Motor neuron (in vitro differentiated cells): ENCODE measurements around the gene CSF2RB. TPM values are rescaled to one million over a fixed set of nuclear protein-coding genes. Genes with fewer than 3 reads are reported as not detected.

ENCODE experiments used
- ATAC-seq, 8 experiments: fragments of 200-7000 bp; cut with Tn5 transposase; replicated peaks in 6 of 8; 2 replicates each; pipeline ENCODE4 v1.8.0; 2021; ENCODE audit warnings: mild to moderate bottlenecking in 8 of 8, moderate library complexity in 8 of 8
- H3K27ac ChIP-seq, 2 donors: fragments of 250-450 bp; sonication (Bioruptor Pico); 2 replicates each; pipeline ENCODE4 v1.9.0; 2021; ENCODE audit warnings: antibody characterized with exemption in 2 of 2, mild to moderate bottlenecking in 2 of 2, moderate library complexity in 1 of 2
- H3K4me1 ChIP-seq, 2 donors: fragments of 250-450 bp; sonication (Bioruptor Pico); replicated peaks in 1 of 2; 2 replicates each; pipeline ENCODE4 v1.6.1; 2021; ENCODE audit warnings: antibody characterized with exemption in 2 of 2, mild to moderate bottlenecking in 2 of 2, moderate library complexity in 1 of 2
- H3K4me3 ChIP-seq, 5 donors: fragments of 250-450 bp; sonication (Bioruptor Pico); 2 replicates each; pipeline ENCODE4 v1.9.0; 2021; ENCODE audit warnings: antibody characterized with exemption in 5 of 5, mild to moderate bottlenecking in 5 of 5, moderate library complexity in 4 of 5
- WGBS, 10 experiments: fragments of 450-650 bp; shearing (Covaris generic); methylation state at CpG; one replicate each; pipeline ENCODE4 v1.0.0; 2022; 5-methylcytosine and 5-hydroxymethylcytosine counted together
- in situ Hi-C, 9 experiments: fragments of 400-800 bp; cut with MboI; loops; one replicate each; pipeline ENCODE4 v1.15.0; 2021; ENCODE audit warnings: low sequenced_read_pairs in 9 of 9, low pct_unique_long_range_greater_than_20kb in 2 of 9; ENCODE audit not compliant: unreplicated experiment in 9 of 9
- total RNA-seq, 8 experiments: library from RNA; unstranded; fragments of 300-600 nt; gene quantifications; 2 replicates each; pipeline versions ENCODE4 v1.2.3 to v1.2.4, GENCODE V29; 2022

CSF2RB gene
- total RNA-seq, 8 experiments from 2014 or later = 0.08 to 0.38 (median 0.10) TPM; not detected in 3

DNA sequence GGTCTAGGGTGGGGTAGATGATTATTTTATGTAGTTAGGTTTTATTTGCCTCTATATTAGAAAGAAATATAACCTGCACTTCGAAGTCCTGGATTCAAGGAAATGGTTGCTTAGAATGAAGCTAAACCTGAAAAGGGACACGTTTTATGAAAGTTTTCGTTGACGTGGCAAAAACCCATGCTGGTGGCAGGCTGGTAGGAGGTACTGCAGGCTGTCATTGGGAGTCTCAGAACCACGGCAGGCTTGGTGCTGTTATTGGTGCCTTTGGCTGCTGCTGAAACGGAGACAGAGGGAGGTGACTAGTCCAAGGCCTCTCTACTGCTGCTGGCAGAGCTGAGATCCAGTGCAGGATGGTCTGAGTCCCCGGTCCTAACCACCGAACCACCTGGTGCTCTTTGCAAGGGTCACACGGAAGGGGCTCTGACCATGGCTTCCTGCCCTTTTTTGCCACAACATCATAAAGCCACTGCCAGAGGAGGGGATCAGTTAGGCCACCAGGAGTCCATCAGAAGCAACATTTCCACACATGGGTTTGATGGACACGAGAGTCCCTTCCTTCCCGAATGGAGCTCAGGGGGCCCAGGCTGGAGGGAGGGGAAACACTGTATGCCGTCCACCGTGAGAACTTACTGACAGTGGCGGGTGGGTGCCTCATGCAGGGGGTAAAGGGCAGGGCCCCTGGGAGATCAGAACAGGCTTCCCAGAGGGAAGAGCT is 13.4 kb downstream of the CSF2RB start:
- ATAC-seq = no peak
- H3K27ac ChIP-seq = no peak overlapping the region
- in situ Hi-C loops = no loop called here
- H3K4me3 ChIP-seq = no peak overlapping the region
- WGBS, 10 experiments = 8 to 86% (median 71%) methylated on average over 2 to 7 of the region's 14 CpGs; no CpG with 5 or more reads in 3 of the 10 experiments
- peaks cover 7 to 13% of the 10 kb centered on the region in 2 donors for H3K4me1 ChIP-seq

DNA sequence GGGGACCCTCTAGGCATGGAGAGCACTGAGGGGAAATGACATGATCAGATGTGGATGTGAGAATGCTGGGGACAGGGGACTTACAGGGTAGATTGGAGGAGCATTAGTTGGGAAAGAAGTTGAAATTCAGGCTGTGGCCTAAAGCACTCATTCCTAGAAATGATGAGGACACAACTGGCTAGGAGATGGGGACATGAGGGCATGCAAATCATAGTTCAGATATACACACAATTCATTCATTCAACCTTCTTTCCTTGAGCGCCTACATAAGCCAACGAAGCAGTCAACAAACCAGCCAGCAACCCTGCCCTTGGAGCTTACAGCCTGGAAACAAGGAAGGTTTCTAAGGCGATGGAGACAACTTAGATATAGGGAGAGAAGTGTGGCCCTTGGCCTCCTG is 14.2 kb downstream of the CSF2RB start:
- 0 to 96% (median 69%) methylated on average over 1 to 3 of the region's 3 CpGs; no CpG with 5 or more reads in 2 of the 10 experiments for WGBS, 10 experiments
- in situ Hi-C loops = no loop called here
- ATAC-seq = no peak
- H3K4me3 ChIP-seq = no peak overlapping the region
- H3K27ac ChIP-seq = no peak overlapping the region
- H3K4me1 ChIP-seq = peaks cover 7 to 13% of the 10 kb centered on the region in 2 donors

DNA sequence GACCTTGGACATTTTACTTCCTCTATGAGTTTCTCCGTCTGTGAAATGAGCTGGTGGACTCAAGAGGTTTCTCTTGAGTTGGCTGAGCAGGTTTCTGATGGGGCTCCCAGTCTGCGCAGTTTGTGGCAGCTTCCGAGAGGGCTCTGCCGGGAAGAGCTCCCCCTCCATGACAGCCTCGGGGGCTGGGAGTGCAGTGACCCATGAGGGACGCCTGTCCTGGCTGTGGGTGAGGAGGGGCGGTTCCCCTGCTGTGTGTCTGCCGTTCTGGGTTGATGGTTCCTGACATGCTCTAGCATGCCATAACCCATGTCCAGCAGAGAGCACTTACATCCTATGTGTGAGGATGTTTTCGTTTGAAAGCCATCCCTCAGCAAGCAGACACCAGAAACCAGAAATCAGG is 14.8 kb downstream of the CSF2RB start:
- peaks cover 7 to 13% of the 10 kb centered on the region in 2 donors for H3K4me1 ChIP-seq
- in situ Hi-C loops = no loop called here
- ATAC-seq = no peak
- no peak overlapping the region for H3K27ac ChIP-seq
- H3K4me3 ChIP-seq = no peak overlapping the region
- WGBS, 10 experiments = 19 to 100% (median 72%) methylated on average over 1 to 5 of the region's 9 CpGs; no CpG with 5 or more reads in 4 of the 10 experiments

DNA sequence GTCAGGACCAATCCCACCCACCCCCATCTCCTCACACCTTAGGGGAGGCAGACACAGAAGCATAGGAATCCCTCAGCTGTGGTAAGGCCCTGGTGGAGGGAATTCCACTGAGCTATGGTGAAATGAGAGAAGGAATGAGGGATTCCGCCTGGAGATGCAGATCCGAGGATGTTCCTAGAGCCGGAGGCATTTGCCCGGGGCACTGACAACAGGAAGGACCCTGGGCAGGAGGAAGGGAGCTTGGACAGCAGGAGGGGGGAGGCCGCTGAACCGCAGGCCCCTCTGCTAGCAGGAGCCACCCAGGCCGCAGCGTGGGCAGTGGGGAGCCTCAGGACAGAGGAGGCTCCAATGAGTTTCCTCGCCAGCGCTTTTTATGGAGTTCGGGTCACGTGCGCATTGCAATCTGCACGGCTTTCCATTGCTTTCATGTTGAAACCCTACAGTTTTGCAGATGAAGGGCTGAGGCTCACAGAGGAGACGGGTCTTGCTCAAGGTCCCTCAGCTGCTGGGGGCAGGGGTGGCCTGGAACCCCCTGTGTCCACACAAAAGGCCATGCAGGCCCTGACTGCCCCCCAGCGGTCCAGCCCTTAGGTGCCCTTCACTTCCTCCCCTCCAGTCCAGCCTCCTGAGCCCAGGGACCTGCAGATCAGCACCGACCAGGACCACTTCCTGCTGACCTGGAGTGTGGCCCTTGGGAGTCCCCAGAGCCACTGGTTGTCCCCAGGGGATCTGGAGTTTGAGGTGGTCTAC is 15.5 kb downstream of the CSF2RB start:
- H3K27ac ChIP-seq = no peak overlapping the region
- 25 to 68% (median 60%) methylated on average over 1 to 8 of the region's 17 CpGs; no CpG with 5 or more reads in 5 of the 10 experiments for WGBS, 10 experiments
- peak in 3 of 8 experiments; percentile 45 to 50 (median 48) for ATAC-seq
- in situ Hi-C loops = no loop called here
- peaks cover 7 to 13% of the 10 kb centered on the region in 2 donors for H3K4me1 ChIP-seq
- H3K4me3 ChIP-seq = no peak overlapping the region

DNA sequence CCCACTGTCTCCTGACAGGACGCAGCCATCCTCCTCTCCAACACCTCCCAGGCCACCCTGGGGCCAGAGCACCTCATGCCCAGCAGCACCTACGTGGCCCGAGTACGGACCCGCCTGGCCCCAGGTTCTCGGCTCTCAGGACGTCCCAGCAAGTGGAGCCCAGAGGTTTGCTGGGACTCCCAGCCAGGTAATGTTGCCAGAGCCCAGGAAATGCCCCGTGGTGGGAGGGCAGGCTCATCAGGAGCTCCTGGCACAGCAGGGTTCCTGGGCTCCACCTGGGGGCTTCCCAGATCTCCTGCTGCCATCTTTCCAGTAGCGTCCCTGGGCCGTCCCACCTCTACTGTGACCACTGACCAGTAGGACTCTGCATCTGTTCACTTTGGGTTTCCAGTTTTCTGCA is 16.2 kb downstream of the CSF2RB start:
- no peak overlapping the region for H3K4me3 ChIP-seq
- 49 to 100% (median 60%) methylated on average over 1 to 4 of the region's 10 CpGs; no CpG with 5 or more reads in 7 of the 10 experiments for WGBS, 10 experiments
- no peak for ATAC-seq
- H3K4me1 ChIP-seq = peaks cover 7 to 13% of the 10 kb centered on the region in 2 donors
- in situ Hi-C loops = no loop called here
- no peak overlapping the region for H3K27ac ChIP-seq

DNA sequence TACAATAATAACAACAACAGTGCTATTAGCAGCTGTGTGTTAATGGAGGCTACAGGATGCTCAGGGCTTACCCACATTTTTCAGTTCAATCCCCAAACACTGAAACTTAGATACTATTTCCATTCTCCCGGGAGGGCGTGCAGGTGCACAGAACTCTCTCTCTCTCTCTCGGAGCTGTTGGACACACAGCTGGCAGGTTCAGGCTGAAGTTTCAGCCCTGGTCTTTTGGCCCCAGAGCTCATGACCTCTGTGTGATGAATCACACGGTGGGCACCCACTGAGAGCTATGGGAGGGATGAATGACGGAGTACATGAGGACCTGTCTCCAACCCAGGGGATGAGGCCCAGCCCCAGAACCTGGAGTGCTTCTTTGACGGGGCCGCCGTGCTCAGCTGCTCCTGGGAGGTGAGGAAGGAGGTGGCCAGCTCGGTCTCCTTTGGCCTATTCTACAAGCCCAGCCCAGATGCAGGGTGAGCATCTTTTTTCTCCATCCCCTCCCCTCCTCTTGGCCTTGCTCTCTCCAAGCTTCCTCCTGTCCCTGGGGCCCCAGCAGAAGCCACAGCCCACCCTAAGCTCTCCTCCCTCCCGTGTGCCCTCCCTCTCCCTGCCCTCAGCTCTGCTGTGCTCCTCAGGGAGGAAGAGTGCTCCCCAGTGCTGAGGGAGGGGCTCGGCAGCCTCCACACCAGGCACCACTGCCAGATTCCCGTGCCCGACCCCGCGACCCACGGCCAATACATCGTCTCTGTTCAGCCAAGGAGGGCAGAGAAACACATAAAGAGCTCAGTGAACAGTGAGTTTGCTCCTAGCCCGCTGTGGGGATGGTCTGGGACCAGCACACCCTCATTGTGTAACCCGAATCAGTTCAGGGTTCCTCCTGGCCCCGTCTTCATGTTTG is 16.9 kb downstream of the CSF2RB start:
- no peak overlapping the region for H3K4me3 ChIP-seq
- in situ Hi-C loops = no loop called here
- H3K4me1 ChIP-seq = peaks cover 7 to 13% of the 10 kb centered on the region in 2 donors
- H3K27ac ChIP-seq = no peak overlapping the region
- WGBS, 10 experiments = 54 to 75% (median 60%) methylated on average over 1 to 7 of the region's 20 CpGs; no CpG with 5 or more reads in 6 of the 10 experiments
- ATAC-seq = peak in 4 of 8 experiments; percentile 44 to 68 (median 48)

DNA sequence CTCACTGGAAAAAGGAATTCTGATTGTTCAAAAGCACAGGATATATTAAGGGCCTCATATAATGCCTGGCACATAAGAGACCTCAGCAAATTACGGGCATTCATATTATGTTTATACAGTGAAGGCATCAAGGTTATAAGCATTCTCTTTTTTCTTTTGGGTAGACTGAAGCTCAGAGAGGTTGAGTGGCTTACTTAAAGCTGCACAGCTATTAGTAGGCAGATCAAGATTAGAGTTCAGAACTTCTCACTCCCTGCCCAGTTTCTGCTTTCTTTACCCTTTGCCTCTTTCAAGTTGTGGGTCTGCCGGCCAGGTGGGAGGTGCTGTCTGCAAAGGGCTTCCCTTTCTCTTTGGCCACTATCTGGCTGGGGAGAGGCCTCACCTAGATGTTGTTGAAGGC is 18.0 kb downstream of the CSF2RB start:
- no peak for ATAC-seq
- WGBS, 10 experiments = 0 to 100% (median 79%) methylated on average over 1 to 2 of the region's 2 CpGs; no CpG with 5 or more reads in 5 of the 10 experiments
- in situ Hi-C loops = no loop called here
- Histone ChIP-seq H3K4me1 (peaks cover 7 to 13% of the 10 kb centered on the region in 2 donors), H3K4me3 (no peak overlapping the region), H3K27ac (no peak overlapping the region)

DNA sequence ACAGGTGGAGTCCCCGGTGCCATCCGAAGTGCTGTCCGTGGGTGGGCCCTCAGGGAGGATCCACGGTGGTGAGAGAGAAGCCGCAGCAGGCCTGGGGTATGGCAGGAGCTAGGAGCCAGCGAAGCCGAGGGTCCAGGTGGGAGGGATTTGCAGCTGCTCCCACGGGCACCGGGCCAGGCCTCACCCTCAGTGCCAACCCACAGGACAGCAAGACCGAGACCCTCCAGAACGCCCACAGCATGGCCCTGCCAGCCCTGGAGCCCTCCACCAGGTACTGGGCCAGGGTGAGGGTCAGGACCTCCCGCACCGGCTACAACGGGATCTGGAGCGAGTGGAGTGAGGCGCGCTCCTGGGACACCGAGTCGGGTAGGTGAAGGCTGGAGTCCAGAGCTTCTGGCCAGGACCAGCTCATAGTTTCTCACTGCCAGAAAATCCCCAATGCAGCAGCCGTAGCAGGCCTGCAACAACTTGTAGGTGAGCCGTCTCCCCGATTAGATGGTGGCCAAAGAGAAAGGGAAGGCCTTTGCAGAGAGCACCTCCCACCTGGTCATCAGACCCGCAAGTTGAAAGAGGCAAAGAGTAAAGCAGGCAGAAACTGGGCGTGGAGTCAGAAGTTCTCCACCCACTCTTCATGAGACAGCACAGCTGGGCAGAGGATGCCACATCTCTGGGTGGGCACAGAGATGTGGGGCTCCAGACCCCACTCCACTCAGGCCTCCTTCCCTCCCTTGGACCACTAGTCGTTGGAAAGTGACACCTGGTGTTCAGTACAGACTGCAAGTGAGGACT is 20.4 kb downstream of the CSF2RB start:
- in situ Hi-C loops = no loop called here
- no peak for ATAC-seq
- WGBS, 10 experiments = 50 to 88% (median 62%) methylated on average over 1 to 10 of the region's 25 CpGs; no CpG with 5 or more reads in 4 of the 10 experiments

DNA sequence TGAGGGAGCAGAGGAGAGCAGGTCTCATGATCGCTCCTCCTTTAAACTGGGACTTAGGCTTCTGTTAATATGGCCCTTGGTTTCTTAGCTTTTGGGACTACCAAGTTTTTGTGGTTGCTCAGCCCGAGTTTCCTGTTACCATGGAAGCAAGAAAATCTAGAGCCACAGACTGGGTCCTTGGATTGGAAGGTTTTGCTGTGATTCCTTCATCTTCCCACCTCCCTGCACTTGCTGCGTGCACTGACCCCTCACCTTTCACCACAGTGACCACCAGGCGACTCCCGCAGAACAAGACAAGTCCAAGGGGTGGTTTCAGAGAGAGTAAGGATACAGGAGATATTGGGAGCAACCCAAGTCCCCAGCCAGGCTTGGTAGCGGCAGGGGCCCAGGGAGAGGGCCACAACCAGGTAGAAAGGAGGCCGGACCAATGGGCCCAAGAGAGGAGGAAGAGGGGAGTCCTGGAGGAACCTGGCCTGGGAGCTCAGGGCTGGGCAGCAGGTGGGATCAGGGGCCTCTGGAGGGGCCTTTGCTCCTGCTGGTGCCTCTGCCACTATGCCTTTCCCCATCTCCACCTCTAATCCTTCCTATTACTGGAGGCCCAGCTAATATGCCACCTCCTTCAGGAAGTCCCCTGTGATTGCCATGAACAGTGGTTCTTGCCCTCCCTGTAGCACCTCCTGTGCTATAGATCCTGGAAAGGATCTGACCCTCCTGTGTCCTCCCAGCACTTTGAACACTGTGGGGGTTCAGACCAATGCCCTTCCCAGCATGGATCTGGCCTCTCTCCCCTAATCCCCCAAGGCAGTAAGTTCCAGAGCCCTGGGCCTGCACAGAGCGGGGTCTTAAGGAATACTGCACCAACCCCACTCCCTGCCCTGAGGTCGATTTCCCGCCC is 21.2 kb downstream of the CSF2RB start:
- H3K27ac ChIP-seq = no peak overlapping the region
- H3K4me3 ChIP-seq = no peak overlapping the region
- peaks cover 7 to 11% of the 10 kb centered on the region in 2 donors for H3K4me1 ChIP-seq
- WGBS, 10 experiments = 0 to 100% (median 72%) methylated on average over 1 to 6 of the region's 10 CpGs; no CpG with 5 or more reads in 2 of the 10 experiments
- ATAC-seq = no peak
- in situ Hi-C loops = no loop called here

More for the DNA sequence above, 20.4 kb downstream of the CSF2RB start:
- Histone ChIP-seq H3K4me1 (peaks cover 7 to 13% of the 10 kb centered on the region in 2 donors), H3K4me3 (no peak overlapping the region), H3K27ac (no peak overlapping the region)

DNA sequence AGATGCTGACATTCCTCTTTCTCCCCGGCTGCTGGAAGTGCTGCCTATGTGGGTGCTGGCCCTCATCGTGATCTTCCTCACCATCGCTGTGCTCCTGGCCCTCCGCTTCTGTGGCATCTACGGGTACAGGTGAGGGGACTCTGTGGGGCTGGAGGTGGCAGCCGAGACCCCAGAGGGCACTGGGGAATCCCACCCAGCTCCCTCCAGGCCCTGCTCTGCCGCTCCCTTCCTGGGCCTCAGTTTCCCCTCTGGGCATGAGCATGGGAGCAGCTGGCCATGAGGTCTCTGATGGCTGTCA is 21.8 kb downstream of the CSF2RB start:
- in situ Hi-C loops = no loop called here
- Histone ChIP-seq H3K4me1 (peaks cover 4 to 5% of the 10 kb centered on the region in 2 donors), H3K4me3 (no peak overlapping the region), H3K27ac (no peak overlapping the region)
- WGBS, 10 experiments = 20 to 100% (median 71%) methylated on average over 1 to 3 of the region's 7 CpGs; no CpG with 5 or more reads in 2 of the 10 experiments
- no peak for ATAC-seq

DNA sequence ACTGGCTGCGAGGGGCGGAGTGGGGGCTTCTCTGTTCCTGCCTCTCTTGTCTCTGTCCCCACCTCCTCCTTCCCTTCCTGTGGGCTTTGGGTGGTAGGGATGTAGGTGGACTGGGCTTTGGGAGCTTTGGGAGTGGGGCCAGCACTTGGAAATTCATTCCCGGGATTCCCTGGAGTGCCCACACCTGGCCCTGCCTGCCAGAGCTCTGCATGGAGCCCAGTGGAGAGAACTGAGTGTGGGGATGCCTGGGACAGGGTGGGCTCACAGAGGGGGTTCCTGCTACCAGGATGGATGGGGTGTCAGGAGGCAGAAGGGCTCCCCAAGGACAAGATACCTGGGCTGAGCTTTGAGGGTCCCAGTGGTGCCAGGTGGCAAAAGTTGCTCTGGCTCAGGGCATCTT is 22.3 kb downstream of the CSF2RB start:
- H3K4me3 ChIP-seq = no peak overlapping the region
- no peak for ATAC-seq
- 80 to 100% methylated on average over 1 of the region's 3 CpGs; no CpG with 5 or more reads in 8 of the 10 experiments for WGBS, 10 experiments
- in situ Hi-C loops = no loop called here
- H3K27ac ChIP-seq = no peak overlapping the region
- peaks cover under 1% of the 10 kb centered on the region in 2 donors for H3K4me1 ChIP-seq
